GM21576 (cell line): ENCODE results near the gene ADAMTSL5.
"Not testable (repeated sequence)": the region's sequence is repeated elsewhere in the genome, so short reads cannot be mapped to it uniquely, and the experiment has no call there.

ENCODE experiments used
- ATAC-seq: cut with Tn5 transposase; IDR thresholded peaks from one replicate; pipeline ENCODE4 v1.9.1; 2021; ENCODE audit warnings: mild to moderate bottlenecking, moderate library complexity; ENCODE audit not compliant: unreplicated experiment

The ADAMTSL5 gene

GRCh38 chr19:1514295-1514661 is 1.5 kb upstream of the ADAMTSL5 start:
- ATAC-seq: no peak

DNA sequence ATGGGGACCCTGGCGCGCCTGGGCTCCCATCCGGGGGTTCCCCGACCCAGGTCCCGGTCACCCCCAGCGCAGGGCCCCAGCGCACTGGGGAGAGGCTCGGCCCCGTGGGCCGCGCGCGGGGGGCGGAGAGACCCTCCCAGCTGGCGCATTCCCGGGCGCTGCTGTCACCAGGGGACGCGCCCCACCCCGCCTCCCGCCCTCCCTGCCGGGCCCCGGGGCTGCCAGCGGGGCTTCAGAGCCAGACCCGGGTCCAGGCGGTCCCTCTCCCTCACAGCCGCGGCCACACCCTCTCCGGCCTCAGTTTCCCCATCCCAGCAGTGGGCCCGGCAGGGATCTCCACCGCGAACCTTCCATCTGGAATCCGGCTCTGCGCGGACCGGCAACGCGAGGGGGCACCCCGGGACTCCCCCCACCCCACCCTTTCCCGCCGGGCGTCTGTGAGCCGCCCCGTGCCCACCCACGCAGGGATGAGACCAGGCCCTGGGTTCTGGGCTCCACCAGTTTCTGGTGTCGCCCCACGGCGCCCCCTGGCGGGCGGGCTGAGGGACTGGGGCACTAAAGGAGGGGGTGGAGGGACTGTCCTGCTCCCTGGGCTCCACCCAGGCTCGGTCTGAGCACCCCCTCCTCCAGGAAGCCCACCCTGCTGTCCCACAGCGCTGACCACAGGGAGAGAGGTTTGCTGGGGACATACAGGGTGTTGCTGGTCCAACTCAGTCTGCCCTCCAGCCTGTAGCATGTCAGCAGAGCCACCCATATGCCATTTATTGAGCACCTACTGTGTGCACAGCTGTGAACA is 878 bp upstream of the ADAMTSL5 start:
- no peak for ATAC-seq

DNA sequence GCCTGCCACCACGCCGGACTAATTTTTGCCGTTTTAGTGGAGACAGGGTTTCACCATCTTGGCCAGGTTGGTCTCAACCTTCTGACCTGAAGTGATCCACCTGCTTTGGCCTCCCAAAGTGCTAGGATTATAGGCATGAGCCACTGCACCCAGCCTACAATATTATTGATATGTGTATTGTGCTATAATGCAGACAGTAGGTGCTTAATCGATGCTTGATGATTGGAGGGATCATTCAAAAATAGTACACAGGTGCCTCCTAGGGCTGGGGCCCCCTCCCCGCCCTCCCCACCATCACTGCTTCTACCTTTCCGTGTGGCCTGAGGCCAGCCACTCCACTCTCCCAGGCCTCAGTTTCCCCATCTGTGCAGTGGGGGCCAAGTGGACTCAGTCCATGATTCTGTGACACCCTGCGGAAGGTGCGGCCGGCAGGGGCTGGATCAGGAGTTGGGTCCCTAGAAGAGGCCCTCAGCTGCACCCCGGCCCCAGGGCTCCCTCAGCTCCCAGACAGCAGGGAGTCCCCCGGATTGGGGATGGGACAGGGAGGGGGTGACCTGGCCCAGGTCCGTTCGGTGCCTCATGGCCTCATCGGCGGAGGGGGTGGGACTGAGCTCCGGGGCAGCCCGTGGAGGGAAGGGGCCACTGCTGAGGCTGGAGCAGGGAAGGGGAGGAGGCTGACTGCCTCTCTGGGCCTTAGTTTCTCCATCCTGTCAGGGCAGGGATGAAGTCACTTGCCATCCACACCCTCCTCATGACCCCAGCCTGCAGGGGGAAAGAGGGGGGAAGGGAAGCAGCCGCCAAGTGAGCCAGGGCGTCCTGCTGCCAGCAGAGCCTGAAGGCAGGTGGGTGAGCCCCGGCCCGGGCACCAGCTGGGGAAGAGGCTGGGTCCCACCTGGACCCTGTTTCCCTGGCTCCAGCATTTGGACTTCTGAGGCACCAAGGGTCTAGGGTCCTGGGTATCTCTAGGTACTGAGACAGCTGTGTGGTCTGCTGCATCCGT is 1.2 kb downstream of the ADAMTSL5 start:
- ATAC-seq: no peak

DNA sequence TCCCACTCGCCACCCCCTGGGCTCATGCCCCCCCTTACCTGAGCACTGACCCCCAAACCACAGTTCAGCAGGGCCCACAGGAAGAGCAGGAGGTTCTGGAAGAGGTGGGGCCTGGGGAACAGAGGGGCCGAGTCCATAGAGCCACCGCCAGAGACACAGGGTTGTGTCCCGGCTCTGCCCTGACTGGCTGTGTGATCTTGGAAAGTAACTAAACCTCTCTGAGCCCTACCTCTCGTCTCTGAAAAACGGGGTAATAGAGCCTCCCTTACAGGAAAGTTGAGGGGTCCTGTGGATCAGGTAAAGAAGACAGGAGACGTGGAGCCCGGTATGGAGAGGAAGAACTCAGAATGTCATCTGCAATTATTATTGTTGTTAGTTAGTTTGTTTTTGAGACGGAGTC is 2.0 kb downstream of the ADAMTSL5 start:
- ATAC-seq: no peak

DNA sequence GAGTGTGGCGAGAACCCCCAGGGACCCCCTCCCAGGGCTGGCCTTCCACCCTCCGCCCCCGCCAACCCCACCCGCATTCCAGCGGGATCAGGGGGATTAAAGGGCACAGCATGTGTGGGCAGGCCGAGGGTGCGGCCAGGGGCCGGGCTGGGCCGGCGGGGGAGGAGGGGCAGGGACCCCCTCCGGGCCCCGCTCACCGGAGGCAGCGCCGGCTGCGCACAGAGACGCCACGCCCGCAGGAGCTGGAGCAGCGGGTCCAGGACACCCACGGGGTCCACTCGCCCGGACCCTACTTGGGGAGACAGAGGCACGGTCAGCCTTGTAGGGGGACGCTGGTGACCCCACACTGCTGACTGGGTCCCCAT is 2.4 kb downstream of the ADAMTSL5 start:
- ATAC-seq: no peak

- no peak for ATAC-seq
Measured at GRCh38 chr19:1509602-1510441, 3.0 kb downstream of the ADAMTSL5 start.

GRCh38 chr19:1508507-1508856 is 4.3 kb downstream of the ADAMTSL5 start:
- ATAC-seq: no peak

- ATAC-seq: no peak
Measured at GRCh38 chr19:1507763-1508506, 4.9 kb downstream of the ADAMTSL5 start.

- no peak for ATAC-seq
Measured at GRCh38 chr19:1507192-1507660, 5.6 kb downstream of the ADAMTSL5 start.

DNA sequence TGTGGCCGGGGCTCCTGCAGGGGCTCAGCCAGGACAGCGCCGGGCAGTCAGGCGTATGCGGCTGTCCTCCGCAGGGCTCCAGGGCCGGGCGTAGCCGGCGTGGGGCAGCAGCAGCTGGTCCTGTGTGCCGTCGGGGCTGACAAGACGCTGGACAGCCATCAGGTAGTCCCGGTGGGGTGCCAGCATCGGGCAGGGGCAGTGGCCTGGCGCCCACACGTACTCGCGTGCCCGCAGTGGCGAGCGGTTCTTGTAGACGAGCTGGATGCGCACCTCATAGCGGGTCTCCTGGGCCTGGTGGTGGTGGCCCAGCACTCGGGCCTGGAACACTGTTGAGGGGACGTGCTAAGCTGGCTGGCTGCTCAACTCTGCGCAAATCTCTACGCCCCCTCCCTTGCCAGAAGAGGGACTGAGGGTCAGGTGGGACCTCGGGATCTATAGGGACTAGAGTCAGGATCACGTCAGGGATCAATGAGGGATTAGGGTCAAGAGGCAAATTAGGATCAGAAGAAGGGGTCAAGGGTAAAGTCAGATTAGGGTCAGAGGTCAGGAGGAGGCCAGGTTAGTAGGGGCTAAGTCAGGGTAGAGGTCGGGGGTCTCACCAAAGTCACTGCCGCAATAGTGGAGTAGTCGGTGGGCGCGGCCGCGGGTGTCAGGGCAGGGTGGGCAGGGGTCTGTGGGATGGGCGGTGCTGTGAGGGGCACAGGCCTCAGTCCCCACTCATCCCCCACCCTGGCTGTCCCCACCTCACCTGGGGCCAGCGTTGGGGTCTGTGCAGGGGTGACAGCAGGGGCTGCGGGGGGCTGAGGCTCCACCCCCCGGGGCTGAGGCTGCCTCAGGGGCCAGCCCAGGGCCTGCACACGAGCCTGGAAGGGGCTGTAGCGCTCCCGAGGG is 6.6 kb downstream of the ADAMTSL5 start:
- no peak for ATAC-seq

- ATAC-seq: no peak
Measured at GRCh38 chr19:1505012-1505411, 7.8 kb downstream of the ADAMTSL5 start.

- ATAC-seq: no peak
Measured at GRCh38 chr19:1503925-1504773, 8.7 kb downstream of the ADAMTSL5 start.

DNA sequence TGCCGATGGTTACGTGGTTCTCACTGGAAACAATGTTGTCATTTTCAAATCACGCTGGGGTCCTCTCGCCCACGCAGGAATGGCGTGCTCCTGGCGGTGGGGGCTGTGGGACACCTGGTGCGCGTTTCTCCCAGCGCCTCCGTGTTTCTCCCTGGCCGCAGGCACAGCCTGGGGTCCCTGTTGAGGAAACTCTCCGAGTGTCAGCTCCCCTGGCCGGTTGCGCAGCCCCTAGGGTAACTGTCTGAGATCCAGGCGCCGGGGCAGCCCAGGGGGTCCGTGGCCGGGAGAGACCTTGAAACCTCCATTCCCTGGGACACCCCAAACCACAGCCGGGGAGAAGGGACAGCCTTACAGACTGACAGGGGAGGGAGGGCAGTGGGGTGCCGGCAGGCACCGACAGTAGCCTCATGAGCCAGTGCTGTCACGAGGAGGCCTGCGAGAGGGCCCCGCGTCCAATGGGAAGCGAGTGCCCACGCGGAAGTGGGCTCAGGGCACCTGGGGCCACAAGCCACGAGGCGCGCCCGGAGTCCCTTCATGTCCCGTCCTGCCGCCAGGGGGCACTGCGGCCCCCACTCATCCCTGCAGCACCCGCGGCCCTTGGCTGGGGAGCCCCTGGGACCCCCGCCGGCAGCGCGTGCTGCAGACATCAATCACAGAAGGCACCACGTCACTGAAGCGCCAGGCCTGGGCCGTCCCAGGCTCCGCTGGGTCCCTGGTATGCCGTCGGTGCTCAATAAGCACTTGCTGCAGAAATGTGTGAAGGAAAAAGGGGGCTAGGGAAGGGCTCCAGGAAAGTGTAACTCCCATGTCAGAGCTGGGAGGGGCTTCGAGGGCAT is 9.5 kb downstream of the ADAMTSL5 start:
- no peak for ATAC-seq

GRCh38 chr19:1502433-1503088 is 10.3 kb downstream of the ADAMTSL5 start:
- ATAC-seq: no peak

- no peak for ATAC-seq
Measured at GRCh38 chr19:1501200-1501595, 11.6 kb downstream of the ADAMTSL5 start.

DNA sequence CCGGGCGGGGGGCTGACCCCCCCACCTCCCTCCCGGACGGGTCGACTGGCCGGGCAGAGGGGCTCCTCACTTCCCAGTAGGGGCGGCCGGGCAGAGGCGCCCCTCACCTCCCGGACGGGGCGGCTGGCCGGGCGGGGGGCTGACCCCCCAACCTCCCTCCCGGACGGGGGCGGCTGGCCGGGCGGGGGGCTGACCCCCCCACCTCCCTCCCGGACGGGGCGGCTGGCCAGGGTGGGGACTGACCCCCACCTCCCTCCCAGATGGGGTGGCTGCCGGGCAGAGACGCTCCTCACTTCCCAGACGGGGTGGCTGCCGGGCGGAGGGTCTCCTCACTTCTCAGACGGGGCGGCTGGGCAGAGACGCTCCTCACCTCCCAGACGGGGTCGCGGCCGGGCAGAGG is 13.6 kb downstream of the ADAMTSL5 start:
- not testable (repeated sequence) for ATAC-seq
